Measurements from ENCODE around the gene SPAG16.

SPAG16 gene

GRCh38 chr2:213726101-213726500, 441.8 kb downstream of the SPAG16 start:
- no peaks in the 10 kb centered on the region for H3K27me3 Mint-ChIP-seq
- no peaks in the 10 kb centered on the region for H3K4me1 Mint-ChIP-seq (ENCODE audit: low read depth in 2 of 2)
- peaks cover 0 to 7% of the 10 kb centered on the region in 2 donors for H3K9me3 Mint-ChIP-seq
- H3K4me3 Mint-ChIP-seq = no peak overlapping the region
- H3K36me3 Mint-ChIP-seq (ENCODE audit: insufficient read depth) = no peaks in the 10 kb centered on the region
- no peak overlapping the region for H3K27ac Mint-ChIP-seq
- DNase-seq (no peak), ATAC-seq (replicated peaks) (no peak)

DNA sequence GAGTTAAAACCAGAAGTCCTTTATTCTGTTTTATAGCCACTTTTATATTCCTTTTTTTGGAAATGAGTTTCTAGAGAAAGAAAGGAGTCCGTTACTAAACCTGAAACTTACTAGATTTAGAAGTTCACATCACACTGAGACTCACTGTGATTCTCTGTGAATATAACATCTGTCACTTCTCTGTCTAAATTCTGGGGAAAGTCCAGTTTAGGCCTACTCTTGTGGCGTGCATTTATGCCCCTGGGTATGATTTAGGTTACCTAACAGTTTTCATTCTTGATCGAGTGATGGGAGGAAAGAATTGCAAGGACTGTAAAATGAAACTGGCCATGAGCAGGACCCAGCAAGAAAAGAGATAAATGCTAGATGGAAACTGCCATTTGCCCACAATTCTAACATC, 449.6 kb downstream of the SPAG16 start:
- ATAC-seq (replicated peaks) (no peak), DNase-seq (no peak)
- no peak overlapping the region for H3K27ac Mint-ChIP-seq
- H3K4me3 Mint-ChIP-seq = no peak overlapping the region
- peaks cover 2 to 14% of the 10 kb centered on the region in 2 donors for H3K9me3 Mint-ChIP-seq
- H3K27me3 Mint-ChIP-seq = no peaks in the 10 kb centered on the region
- no peaks in the 10 kb centered on the region for H3K4me1 Mint-ChIP-seq (ENCODE audit: low read depth in 2 of 2)
- H3K36me3 Mint-ChIP-seq (ENCODE audit: insufficient read depth) = no peaks in the 10 kb centered on the region

DNA sequence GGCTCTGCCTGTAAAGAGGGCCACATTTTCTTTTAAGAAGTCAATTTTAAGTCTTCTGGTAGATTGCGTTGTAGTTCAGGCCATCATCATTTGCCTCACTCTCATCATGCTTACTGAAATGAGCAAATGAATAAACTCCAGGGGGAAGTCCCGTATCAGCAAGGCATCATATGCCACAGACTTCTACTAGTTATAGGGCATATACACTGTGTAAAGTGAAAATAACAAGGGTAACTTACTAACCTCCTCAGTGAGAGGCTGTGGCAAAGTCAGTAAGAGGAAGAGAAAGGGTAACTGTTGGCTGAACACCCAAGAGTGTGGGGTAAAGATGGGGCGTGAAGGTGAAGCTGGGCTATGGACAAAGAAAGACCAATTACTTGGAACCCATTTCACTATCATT, 456.2 kb downstream of the SPAG16 start:
- ATAC-seq (replicated peaks) (no peak), DNase-seq (no peak)
- Mint-ChIP-seq H3K4me1 (ENCODE audit: low read depth in 2 of 2) (no peaks in the 10 kb centered on the region), H3K36me3 (ENCODE audit: insufficient read depth) (no peaks in the 10 kb centered on the region), H3K4me3 (no peak overlapping the region), H3K27me3 (no peaks in the 10 kb centered on the region), H3K27ac (no peak overlapping the region), H3K9me3 (no peaks in the 10 kb centered on the region)

DNA sequence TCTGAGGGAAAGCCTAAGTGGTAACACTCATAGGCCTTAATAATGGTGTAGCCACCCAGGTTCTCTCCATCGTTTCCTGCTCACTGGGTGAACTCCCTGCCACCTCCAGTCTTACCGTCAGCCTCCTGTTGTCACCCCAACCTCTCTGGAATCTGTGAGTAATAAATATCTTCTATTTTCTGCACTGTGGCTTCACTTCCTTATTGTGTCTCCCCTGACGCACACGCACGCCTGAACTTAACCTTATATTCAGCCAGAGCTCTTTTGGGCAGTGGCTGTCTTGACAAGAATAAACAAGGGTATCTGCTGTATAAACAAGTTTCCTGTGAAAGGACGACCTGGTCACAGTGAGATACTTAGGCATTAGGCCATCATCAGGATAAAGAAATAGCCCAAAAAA, 467.2 kb downstream of the SPAG16 start:
- DNase-seq (no peak), ATAC-seq (replicated peaks) (no peak)
- Mint-ChIP-seq H3K27me3 (no peaks in the 10 kb centered on the region), H3K36me3 (ENCODE audit: insufficient read depth) (no peaks in the 10 kb centered on the region), H3K4me3 (no peak overlapping the region), H3K27ac (no peak overlapping the region), H3K4me1 (ENCODE audit: low read depth in 2 of 2) (no peaks in the 10 kb centered on the region), H3K9me3 (peaks cover 0 to 2% of the 10 kb centered on the region in 2 donors)

GRCh38 chr2:213752575-213752974, 468.3 kb downstream of the SPAG16 start:
- DNase-seq (no peak), ATAC-seq (replicated peaks) (no peak)
- H3K27ac Mint-ChIP-seq = no peak overlapping the region
- H3K4me3 Mint-ChIP-seq = no peak overlapping the region
- H3K27me3 Mint-ChIP-seq = no peaks in the 10 kb centered on the region
- peaks cover 0 to 2% of the 10 kb centered on the region in 2 donors for H3K9me3 Mint-ChIP-seq
- H3K4me1 Mint-ChIP-seq (ENCODE audit: low read depth in 2 of 2) = no peaks in the 10 kb centered on the region
- no peaks in the 10 kb centered on the region for H3K36me3 Mint-ChIP-seq (ENCODE audit: insufficient read depth)

DNA sequence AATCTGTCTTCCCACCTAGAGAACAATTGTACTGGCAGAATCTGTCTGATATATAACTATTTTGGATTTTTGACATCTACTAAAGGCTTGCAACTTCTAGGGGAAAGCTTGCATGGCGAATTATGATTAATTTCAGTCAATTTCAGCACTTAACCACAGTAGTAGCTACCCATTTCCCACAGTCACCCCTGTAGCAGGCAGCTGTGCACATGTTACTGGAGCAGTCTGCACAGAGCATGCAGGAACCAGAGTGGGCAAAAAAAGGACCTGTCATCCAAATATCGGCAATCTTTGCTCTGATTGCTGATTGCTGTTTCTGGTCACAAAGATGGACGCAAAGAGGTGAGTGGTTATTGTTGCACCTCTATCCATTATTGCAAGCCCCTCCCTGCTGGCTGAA, 473.3 kb downstream of the SPAG16 start:
- no peaks in the 10 kb centered on the region for H3K4me1 Mint-ChIP-seq (ENCODE audit: low read depth in 2 of 2)
- no peak for ATAC-seq (replicated peaks)
- DNase-seq = no peak
- no peaks in the 10 kb centered on the region for H3K36me3 Mint-ChIP-seq (ENCODE audit: insufficient read depth)
- no peak overlapping the region for H3K4me3 Mint-ChIP-seq
- peaks cover 0 to 6% of the 10 kb centered on the region in 2 donors for H3K9me3 Mint-ChIP-seq
- no peak overlapping the region for H3K27ac Mint-ChIP-seq
- no peaks in the 10 kb centered on the region for H3K27me3 Mint-ChIP-seq

DNA sequence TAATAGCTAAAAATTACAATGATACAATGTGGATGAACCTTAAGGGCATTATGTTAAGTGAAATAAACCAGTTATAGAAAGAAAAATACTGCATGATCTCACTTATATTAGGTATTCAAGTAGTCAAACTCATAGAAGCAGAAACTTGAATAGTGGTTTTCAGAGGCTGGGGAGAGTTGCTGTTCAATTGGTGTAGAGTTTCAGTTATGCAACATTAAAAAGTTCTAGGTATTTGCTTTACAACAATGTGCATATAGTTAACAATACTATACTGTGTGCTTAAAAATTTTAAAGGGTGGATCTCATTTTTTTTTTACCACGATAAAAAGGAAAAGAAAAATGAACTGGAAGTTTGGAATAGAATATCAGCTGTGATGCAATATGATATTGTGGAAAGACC, 479.1 kb downstream of the SPAG16 start:
- DNase-seq (no peak), ATAC-seq (replicated peaks) (no peak)
- Mint-ChIP-seq H3K27me3 (no peaks in the 10 kb centered on the region), H3K9me3 (peaks cover 0 to 4% of the 10 kb centered on the region in 2 donors), H3K27ac (no peak overlapping the region), H3K4me1 (ENCODE audit: low read depth in 2 of 2) (no peaks in the 10 kb centered on the region), H3K36me3 (ENCODE audit: insufficient read depth) (no peaks in the 10 kb centered on the region), H3K4me3 (no peak overlapping the region)

GRCh38 chr2:213763963-213764362, 479.7 kb downstream of the SPAG16 start:
- Mint-ChIP-seq H3K27ac (no peak overlapping the region), H3K9me3 (peaks cover 0 to 2% of the 10 kb centered on the region in 2 donors), H3K4me3 (no peak overlapping the region), H3K4me1 (ENCODE audit: low read depth in 2 of 2) (no peaks in the 10 kb centered on the region), H3K36me3 (ENCODE audit: insufficient read depth) (no peaks in the 10 kb centered on the region), H3K27me3 (no peaks in the 10 kb centered on the region)
- DNase-seq = no peak
- no peak for ATAC-seq (replicated peaks)

- DNase-seq = no peak
- ATAC-seq (replicated peaks) = no peak
- Mint-ChIP-seq H3K9me3 (peaks cover 0 to 2% of the 10 kb centered on the region in 2 donors), H3K4me1 (ENCODE audit: low read depth in 2 of 2) (no peaks in the 10 kb centered on the region), H3K27me3 (no peaks in the 10 kb centered on the region), H3K27ac (no peak overlapping the region), H3K4me3 (no peak overlapping the region), H3K36me3 (ENCODE audit: insufficient read depth) (no peaks in the 10 kb centered on the region)
Measured at GRCh38 chr2:213764849-213765248, 480.6 kb downstream of the SPAG16 start.

DNA sequence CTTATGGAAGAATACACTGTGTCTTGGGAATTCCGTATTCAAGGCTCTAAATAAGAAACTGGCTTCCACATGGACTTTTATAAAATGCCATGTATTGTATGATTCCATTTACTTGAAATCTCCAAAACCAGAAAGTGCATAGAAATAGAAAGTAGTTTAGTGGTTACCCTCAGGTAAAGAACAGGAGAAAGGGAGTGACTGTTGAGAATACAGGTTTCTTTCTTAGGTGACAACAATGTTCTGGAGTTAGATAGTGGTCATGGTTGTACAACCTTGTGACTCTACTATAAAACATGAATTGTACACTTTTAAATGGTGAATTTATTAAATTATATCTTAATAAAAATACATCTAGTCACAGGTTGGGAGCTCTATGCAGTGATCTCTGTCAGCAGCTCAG, 481.8 kb downstream of the SPAG16 start:
- ATAC-seq (replicated peaks) = no peak
- Mint-ChIP-seq H3K36me3 (ENCODE audit: insufficient read depth) (no peaks in the 10 kb centered on the region), H3K27me3 (no peaks in the 10 kb centered on the region), H3K4me1 (ENCODE audit: low read depth in 2 of 2) (no peaks in the 10 kb centered on the region), H3K27ac (no peak overlapping the region), H3K4me3 (no peak overlapping the region), H3K9me3 (no peaks in the 10 kb centered on the region)
- DNase-seq = no peak

DNA sequence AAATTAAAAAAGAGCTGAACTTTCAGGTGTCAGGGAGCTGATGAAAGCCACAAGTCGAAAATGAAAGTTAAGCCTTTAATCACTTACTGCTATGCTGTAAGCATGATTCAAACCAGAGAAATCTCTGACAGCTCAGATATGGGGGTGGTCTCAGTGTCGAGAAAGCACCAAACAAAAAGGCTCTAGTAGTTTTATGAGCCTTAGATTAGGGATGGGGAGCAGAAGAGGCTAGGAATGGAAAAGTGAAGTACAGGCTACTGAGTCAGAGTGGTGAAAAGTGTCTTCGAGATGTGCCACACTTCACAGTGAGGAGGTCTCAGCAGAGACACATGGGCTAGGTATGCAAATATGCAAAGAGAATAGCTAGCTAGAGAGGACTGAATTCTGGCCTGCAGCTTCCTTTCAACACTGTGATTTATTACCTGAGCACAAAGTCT, 482.2 kb downstream of the SPAG16 start:
- no peak overlapping the region for H3K4me3 Mint-ChIP-seq
- H3K27ac Mint-ChIP-seq = no peak overlapping the region
- DNase-seq = no peak
- no peaks in the 10 kb centered on the region for H3K27me3 Mint-ChIP-seq
- H3K36me3 Mint-ChIP-seq (ENCODE audit: insufficient read depth) = no peaks in the 10 kb centered on the region
- no peaks in the 10 kb centered on the region for H3K9me3 Mint-ChIP-seq
- no peaks in the 10 kb centered on the region for H3K4me1 Mint-ChIP-seq (ENCODE audit: low read depth in 2 of 2)
- ATAC-seq (replicated peaks) = no peak

DNA sequence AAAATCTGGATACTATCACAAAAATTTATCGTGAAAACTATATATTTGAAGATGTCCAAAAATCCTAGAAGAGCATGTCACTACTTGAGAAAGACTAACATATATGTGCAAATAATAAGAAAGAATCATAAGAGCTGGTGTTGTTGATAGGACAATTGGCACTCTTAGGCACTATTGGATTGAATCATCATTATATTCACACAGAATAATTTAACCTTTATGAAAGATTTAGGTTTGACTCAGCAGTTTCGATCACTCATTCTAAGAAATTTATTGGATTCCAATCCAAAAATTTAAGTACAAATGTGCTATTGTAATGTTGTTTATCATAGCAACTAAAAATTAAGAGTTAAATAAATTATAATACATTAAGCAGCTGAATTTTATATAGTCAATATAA, 503.6 kb downstream of the SPAG16 start:
- ATAC-seq (replicated peaks) (no peak), DNase-seq (no peak)
- Mint-ChIP-seq H3K36me3 (ENCODE audit: insufficient read depth) (no peaks in the 10 kb centered on the region), H3K27me3 (no peaks in the 10 kb centered on the region), H3K27ac (no peak overlapping the region), H3K4me1 (ENCODE audit: low read depth in 2 of 2) (no peaks in the 10 kb centered on the region), H3K4me3 (no peak overlapping the region), H3K9me3 (no peaks in the 10 kb centered on the region)

DNA sequence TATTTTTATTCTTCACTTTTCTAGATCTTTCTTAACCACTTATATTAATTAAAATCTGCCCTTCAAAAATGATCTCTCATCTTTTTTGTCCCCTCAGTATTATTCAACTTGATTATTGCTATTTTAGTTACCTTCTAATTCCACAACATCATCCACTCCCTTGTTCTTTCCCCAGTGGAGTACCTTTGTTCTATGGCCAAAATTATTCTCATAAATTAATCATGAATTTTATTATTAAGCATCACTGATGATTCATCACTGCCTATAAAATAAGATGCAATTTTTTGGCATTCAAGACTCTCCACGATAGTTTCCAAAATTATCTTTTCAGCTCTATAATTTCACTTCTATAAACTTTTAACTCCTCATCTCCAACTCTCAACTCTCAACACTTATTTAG, 505.7 kb downstream of the SPAG16 start:
- no peak for DNase-seq
- no peaks in the 10 kb centered on the region for H3K4me1 Mint-ChIP-seq (ENCODE audit: low read depth in 2 of 2)
- no peaks in the 10 kb centered on the region for H3K9me3 Mint-ChIP-seq
- H3K27ac Mint-ChIP-seq = no peak overlapping the region
- no peaks in the 10 kb centered on the region for H3K36me3 Mint-ChIP-seq (ENCODE audit: insufficient read depth)
- H3K27me3 Mint-ChIP-seq = no peaks in the 10 kb centered on the region
- no peak overlapping the region for H3K4me3 Mint-ChIP-seq
- no peak for ATAC-seq (replicated peaks)

GRCh38 chr2:213792045-213792444, 507.8 kb downstream of the SPAG16 start:
- no peak overlapping the region for H3K27ac Mint-ChIP-seq
- DNase-seq (no peak), ATAC-seq (replicated peaks) (no peak)
- H3K4me3 Mint-ChIP-seq = no peak overlapping the region
- H3K9me3 Mint-ChIP-seq = no peaks in the 10 kb centered on the region
- H3K27me3 Mint-ChIP-seq = no peaks in the 10 kb centered on the region
- H3K4me1 Mint-ChIP-seq (ENCODE audit: low read depth in 2 of 2) = no peaks in the 10 kb centered on the region
- H3K36me3 Mint-ChIP-seq (ENCODE audit: insufficient read depth) = no peaks in the 10 kb centered on the region

GRCh38 chr2:213806125-213806726, 522.0 kb downstream of the SPAG16 start:
- no peak overlapping the region for H3K4me3 Mint-ChIP-seq
- DNase-seq (no peak), ATAC-seq (replicated peaks) (no peak)
- no peaks in the 10 kb centered on the region for H3K9me3 Mint-ChIP-seq
- no peaks in the 10 kb centered on the region for H3K27me3 Mint-ChIP-seq
- no peaks in the 10 kb centered on the region for H3K4me1 Mint-ChIP-seq (ENCODE audit: low read depth in 2 of 2)
- no peak overlapping the region for H3K27ac Mint-ChIP-seq
- no peaks in the 10 kb centered on the region for H3K36me3 Mint-ChIP-seq (ENCODE audit: insufficient read depth)
